ENCODE measurements around the gene TRAPPC5.

DNA sequence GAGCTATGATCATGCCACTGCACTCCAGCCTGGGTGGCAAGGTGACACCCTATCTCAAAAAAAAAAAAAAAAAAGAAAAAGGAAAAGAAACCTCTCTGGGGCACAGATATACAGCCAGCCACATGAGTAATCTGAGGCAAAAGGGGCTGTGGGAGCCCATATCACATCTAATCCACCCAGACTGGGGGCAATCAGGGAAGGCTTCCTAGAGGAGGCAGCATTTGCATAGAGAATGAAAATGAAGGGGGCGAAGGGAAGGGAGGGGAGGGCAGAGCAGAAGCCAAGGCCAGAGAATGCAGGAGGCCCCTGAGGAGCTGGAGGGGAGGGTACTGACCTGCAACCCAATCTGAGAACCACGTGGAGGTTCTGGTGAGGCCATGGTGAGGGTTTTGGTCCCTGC lies 30.5 kb upstream of the TRAPPC5 start:
- TF ChIP-seq CTCF (IDR thresholded peaks at IDR 0.05), result no peak
- no peak for TF ChIP-seq POLR2A (IDR thresholded peaks at IDR 0.05)

Measured in suprapubic skin (tissue), 3 donors.